PC-3 (cell line): ENCODE data around the gene MGA. TPM values are rescaled to one million over a fixed set of nuclear protein-coding genes. Genes with fewer than 3 reads are reported as not detected.

ENCODE experiments used
- ATAC-seq: fragments of 200-7000 bp; cut with Tn5 transposase; 2 replicates; pipeline ENCODE4 v1.9.1; 2020; ENCODE audit warnings: mild to moderate bottlenecking, moderate library complexity
- BruUV-seq: library from RNA; stranded (reverse); fragments of 400-500 nt; replicated peaks from 2 replicates; lab custom pipeline; 2021; lab: Mats Ljungman, UMichigan
- CTCF ChIA-PET: fragments of 300-600 bp; sonication (Branson Sonifier 250); formaldehyde crosslinking; loops from one replicate; lab custom pipeline; 2022; ENCODE audit warnings: antibody characterized with exemption; lab: Charles Lee
- POLR2A ChIA-PET: fragments of 300-600 bp; sonication (Branson Sonifier 250); formaldehyde crosslinking; loops from one replicate; lab custom pipeline; 2022; ENCODE audit warnings: antibody characterized with exemption; ENCODE audit not compliant: unreplicated experiment; lab: Charles Lee
- DNase-seq: peaks from one replicate; pipeline ENCODE4 v3.0.0-alpha.2; 2015
- H2AFZ ChIP-seq: fragments of 300-600 bp; sonication (generic); 2 replicates; pipeline ENCODE4 v1.6.0; 2016; ENCODE audit warnings: antibody characterized with exemption, low read length
- H3F3A ChIP-seq: fragments of 300-600 bp; sonication (generic); one replicate; pipeline ENCODE4 v1.6.0; 2017; ENCODE audit warnings: antibody characterized with exemption, low read length, control low read depth, mild to moderate bottlenecking; ENCODE audit not compliant: unreplicated experiment
- H3K27ac ChIP-seq: fragments of 300-600 bp; sonication (generic); 2 replicates; pipeline ENCODE4 v1.5.1; 2016; ENCODE audit warnings: mild to moderate bottlenecking, low read length
- H3K27me3 ChIP-seq: fragments of 300-600 bp; sonication (generic); 2 replicates; pipeline ENCODE4 v1.6.1; 2016; ENCODE audit warnings: low read length, mixed read lengths
- H3K36me3 ChIP-seq: fragments of 300-600 bp; sonication (generic); 2 replicates; pipeline ENCODE4 v1.6.1; 2016; ENCODE audit warnings: low read depth, mixed run types, low read length, mixed read lengths
- H3K4me1 ChIP-seq: fragments of 300-600 bp; sonication (generic); 2 replicates; pipeline ENCODE4 v1.5.1; 2016; ENCODE audit warnings: low read length; ENCODE audit not compliant: insufficient read depth
- H3K4me2 ChIP-seq: fragments of 300-600 bp; sonication (generic); 2 replicates; pipeline ENCODE4 v1.6.0; 2016; ENCODE audit warnings: low read length
- H3K4me3 ChIP-seq: fragments of 300-600 bp; sonication (generic); 2 replicates; pipeline ENCODE4 v1.5.1; 2016; ENCODE audit warnings: mild to moderate bottlenecking, low read length, mixed read lengths
- H3K79me2 ChIP-seq: fragments of 300-600 bp; sonication (generic); 2 replicates; pipeline ENCODE4 v1.6.1; 2017; ENCODE audit warnings: low read length, mixed read lengths
- H3K9ac ChIP-seq: fragments of 300-600 bp; sonication (generic); 2 replicates; pipeline ENCODE4 v1.6.0; 2016; ENCODE audit warnings: mild to moderate bottlenecking, low read length
- H3K9me2 ChIP-seq: fragments of 300-600 bp; sonication (generic); replicated peaks from 2 replicates; pipeline ENCODE4 v1.6.1; 2016; ENCODE audit warnings: mixed run types, low read length, mixed read lengths
- H3K9me3 ChIP-seq: fragments of 300-600 bp; sonication (generic); 2 replicates; pipeline ENCODE4 v1.6.1; 2016; ENCODE audit warnings: low read length, mixed read lengths
- H4K20me1 ChIP-seq: fragments of 300-600 bp; sonication (generic); 2 replicates; pipeline ENCODE4 v1.6.1; 2016; ENCODE audit warnings: low read length, mixed read lengths
- EZH2 ChIP-seq: fragments of 300-600 bp; sonication (generic); IDR thresholded peaks from one replicate; pipeline ENCODE4 v1.6.1; 2017; ENCODE audit warnings: antibody characterized with exemption, mild to moderate bottlenecking, low read length; ENCODE audit not compliant: unreplicated experiment
- EZH2phosphoT487 ChIP-seq: fragments of 300-600 bp; sonication (generic); IDR thresholded peaks from 2 replicates; pipeline ENCODE4 v1.6.1; 2018; ENCODE audit warnings: mild to moderate bottlenecking, antibody characterized with exemption, low read length, borderline replicate concordance
- intact Hi-C: fragments of 100-400 bp; cut with micrococcal nuclease; formaldehyde crosslinking; loops from 2 replicates; pipeline ENCODE4 v1.9.0; 2023
- total RNA-seq: library from RNA; depleted of rRNA; stranded (reverse); fragments of >200 nt; gene quantifications from 2 replicates; pipeline ENCODE4 v1.2.3, GENCODE V29; 2014
- TF ChIP-seq, protein P1 (sequence below): fragments of 300-600 bp; sonication (generic); conservative IDR thresholded peaks from 2 replicates; pipeline ENCODE4 v1.5.1; 2017; ENCODE audit warnings: antibody characterized with exemption, low read depth, mild to moderate bottlenecking, low read length

MGA gene
- total RNA-seq, 1 experiment from 2014 or later, result 21.2 TPM

DNA sequence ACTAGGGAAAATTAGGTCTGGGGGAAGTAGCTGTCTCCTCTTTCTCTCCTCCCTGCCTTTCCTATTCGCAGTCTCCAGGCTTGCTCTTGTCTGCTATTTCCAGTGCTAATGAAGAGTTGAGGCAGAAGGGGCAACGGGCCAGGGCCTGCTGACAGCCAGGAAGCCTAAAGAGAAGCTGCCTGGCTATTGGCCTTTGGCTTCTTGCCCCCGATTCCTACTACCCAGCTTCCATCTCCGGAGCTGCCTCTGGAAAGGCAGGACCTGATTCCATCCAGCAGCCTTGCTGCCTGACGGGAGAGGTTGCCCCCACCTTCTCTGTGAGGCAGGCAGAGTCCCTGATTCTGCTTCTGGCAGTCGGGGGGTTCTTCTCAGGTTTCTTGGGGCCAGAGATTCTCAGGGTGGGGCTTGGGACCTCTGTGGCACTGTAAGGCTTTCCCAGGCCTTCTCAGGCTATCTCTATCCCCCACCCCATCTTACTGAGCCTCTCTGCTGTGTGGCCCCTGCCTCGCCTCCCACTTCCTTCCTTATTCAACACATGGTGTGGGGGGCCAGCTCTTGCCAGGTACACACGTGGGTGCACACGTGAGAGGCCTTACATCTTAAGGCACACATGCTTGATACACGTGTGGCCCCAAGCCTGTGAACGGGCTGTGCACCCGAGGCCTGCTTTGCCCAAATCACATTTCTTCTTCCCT lies 149.5 kb downstream of the MGA start:
- no peak for DNase-seq
- Histone ChIP-seq H3K9me2 (no peaks in the 10 kb centered on the region), H3K4me3 (no peak overlapping the region), H3K36me3 (peaks cover 10% of the 10 kb centered on the region), H3K27me3 (no peaks in the 10 kb centered on the region), H3K27ac (no peak overlapping the region), H2AFZ (no peak overlapping the region), H3K79me2 (no peaks in the 10 kb centered on the region), H3K9ac (no peak overlapping the region), H3K9me3 (no peaks in the 10 kb centered on the region), H3K4me2 (peak overlapping the region; percentile 43; the same call in 1 of the 2 replicates), H3K4me1 (peaks cover 21% of the 10 kb centered on the region), H4K20me1 (no peaks in the 10 kb centered on the region), H3F3A (no peaks in the 10 kb centered on the region)
- intact Hi-C loops, result loop anchor here (5.0 kb wide), 1 partner anchor 207 kb away; no protein-coding TSS in a partner anchor
- TF ChIP-seq EZH2 (no peak), EZH2phosphoT487 (no peak)
- TF ChIP-seq, protein P1, sequence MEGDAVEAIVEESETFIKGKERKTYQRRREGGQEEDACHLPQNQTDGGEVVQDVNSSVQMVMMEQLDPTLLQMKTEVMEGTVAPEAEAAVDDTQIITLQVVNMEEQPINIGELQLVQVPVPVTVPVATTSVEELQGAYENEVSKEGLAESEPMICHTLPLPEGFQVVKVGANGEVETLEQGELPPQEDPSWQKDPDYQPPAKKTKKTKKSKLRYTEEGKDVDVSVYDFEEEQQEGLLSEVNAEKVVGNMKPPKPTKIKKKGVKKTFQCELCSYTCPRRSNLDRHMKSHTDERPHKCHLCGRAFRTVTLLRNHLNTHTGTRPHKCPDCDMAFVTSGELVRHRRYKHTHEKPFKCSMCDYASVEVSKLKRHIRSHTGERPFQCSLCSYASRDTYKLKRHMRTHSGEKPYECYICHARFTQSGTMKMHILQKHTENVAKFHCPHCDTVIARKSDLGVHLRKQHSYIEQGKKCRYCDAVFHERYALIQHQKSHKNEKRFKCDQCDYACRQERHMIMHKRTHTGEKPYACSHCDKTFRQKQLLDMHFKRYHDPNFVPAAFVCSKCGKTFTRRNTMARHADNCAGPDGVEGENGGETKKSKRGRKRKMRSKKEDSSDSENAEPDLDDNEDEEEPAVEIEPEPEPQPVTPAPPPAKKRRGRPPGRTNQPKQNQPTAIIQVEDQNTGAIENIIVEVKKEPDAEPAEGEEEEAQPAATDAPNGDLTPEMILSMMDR, result no peak
- no peak for ATAC-seq
- POLR2A ChIA-PET, result interaction anchor here (0.5 kb wide), 1 partner anchor 349 kb away, joined by 15 read pairs; no protein-coding TSS in a partner anchor
- no TSS peak for BruUV-seq
- CTCF ChIA-PET, result interaction anchor here (0.6 to 4.0 kb wide), 2 partner anchors 36 to 220 kb away, joined by 4 to 76 read pairs; partner anchors contain the start of gene MAPKBP1

DNA sequence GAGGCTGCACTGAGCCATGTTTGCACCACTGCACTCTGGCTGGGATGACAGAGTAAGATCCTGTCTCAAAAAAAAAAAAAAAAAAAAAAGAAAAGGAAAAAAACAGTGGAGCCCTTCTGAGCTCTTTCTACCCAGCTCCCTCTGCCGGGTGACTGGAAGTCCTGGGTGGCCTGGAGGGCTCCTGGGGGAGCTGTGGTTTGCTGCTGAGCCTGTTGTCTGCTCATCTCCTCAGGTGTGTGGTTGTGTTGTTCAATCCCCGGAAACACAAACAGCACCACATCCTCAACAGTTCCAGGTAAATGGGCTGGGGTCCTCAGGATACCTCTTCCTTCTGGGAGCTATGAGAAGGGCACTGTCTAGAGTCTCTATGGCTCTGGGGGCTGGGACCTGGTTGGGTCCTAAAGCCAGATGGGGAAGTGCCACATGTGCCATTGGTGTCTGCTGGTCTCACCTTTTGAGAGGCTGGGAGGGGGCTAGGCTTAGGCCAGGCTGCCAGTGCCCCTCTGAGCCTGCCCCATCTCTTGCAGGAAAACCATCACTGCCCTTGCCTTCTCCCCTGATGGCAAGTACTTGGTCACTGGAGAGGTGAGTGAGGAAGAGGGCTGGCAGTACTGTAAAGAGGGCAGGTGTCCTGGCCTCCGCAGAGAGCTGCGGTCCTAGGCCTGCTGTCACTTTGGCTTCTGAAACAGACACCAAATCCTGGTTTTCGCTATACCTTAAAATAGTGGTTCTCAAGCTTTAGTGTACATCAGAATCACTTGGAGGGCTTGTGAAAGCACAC lies 150.6 kb downstream of the MGA start:
- TF ChIP-seq EZH2, result no peak
- no peak for TF ChIP-seq EZH2phosphoT487
- TF ChIP-seq, protein P1, result no peak
- H3K9me3 ChIP-seq, result no peaks in the 10 kb centered on the region
- no TSS peak for BruUV-seq
- H3K4me3 ChIP-seq, result no peak overlapping the region
- no peak for DNase-seq
- no peaks in the 10 kb centered on the region for H3F3A ChIP-seq
- H3K27ac ChIP-seq, result no peak overlapping the region
- ATAC-seq, result peak; percentile 29
- POLR2A ChIA-PET, result interaction anchor here (0.6 kb wide), 2 partner anchors 38 to 46 kb away, joined by 15 to 19 read pairs; no protein-coding TSS in a partner anchor
- no peaks in the 10 kb centered on the region for H3K9me2 ChIP-seq
- intact Hi-C loops, result loop anchor here (1.0 to 5.0 kb wide), 3 partner anchors 39 to 209 kb away; no protein-coding TSS in a partner anchor
- H3K79me2 ChIP-seq, result no peaks in the 10 kb centered on the region
- no peaks in the 10 kb centered on the region for H3K27me3 ChIP-seq
- no peak overlapping the region for H3K9ac ChIP-seq
- peaks cover 16% of the 10 kb centered on the region for H3K36me3 ChIP-seq
- H3K4me2 ChIP-seq, result no peak overlapping the region
- no peak overlapping the region for H2AFZ ChIP-seq
- CTCF ChIA-PET, result interaction anchor here (0.6 to 4.0 kb wide), 3 partner anchors 10 to 337 kb away, joined by 3 to 76 read pairs (median 6); partner anchors contain the start of gene MAPKBP1
- peaks cover 21% of the 10 kb centered on the region for H3K4me1 ChIP-seq
- H4K20me1 ChIP-seq, result no peaks in the 10 kb centered on the region
